HG03108 (cell line): ENCODE results near the gene CNPY3.

Experiments
- ATAC-seq: cut with Tn5 transposase; IDR thresholded peaks from one replicate; pipeline ENCODE4 v1.9.1; 2021; ENCODE audit warnings: moderate library complexity; ENCODE audit not compliant: unreplicated experiment

Gene CNPY3

GRCh38 chr6:42958125-42958524 lies 28.8 kb downstream of the CNPY3 start:
- no peak for ATAC-seq

- ATAC-seq: no peak
Measured at GRCh38 chr6:42959917-42960242, 30.6 kb downstream of the CNPY3 start.

GRCh38 chr6:42960243-42961019 lies 31.2 kb downstream of the CNPY3 start, which contains the start of gene GNMT:
Gene GNMT (plus strand): TSS chr6:42960754. CDS start chr6:42960768, 14 bp downstream.
- ATAC-seq: no peak

DNA sequence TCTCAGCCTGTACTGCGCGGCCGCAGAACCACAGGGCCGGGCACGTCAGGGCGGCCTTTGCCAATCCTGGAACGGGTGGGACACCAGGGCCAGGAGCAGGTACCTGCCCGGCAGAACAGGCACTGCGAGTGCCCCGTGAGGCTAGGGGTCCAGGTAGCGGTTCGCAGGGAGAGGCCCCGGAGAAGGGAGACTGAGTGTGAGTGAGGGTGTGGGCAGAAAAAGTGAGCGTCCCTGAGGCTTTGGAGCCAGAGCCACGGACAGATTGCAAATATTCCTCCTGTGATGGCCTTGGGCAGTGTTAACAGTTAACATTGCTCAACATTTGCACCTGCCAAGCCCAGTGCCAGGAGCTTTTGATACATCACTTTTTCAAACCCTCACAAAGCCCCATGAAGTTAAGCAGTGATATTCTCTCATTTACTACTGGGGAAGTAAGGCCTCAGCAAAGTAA lies 31.8 kb downstream of the CNPY3 start:
- no peak for ATAC-seq

- no peak for ATAC-seq
Measured at GRCh38 chr6:42962096-42962495, 32.8 kb downstream of the CNPY3 start.

DNA sequence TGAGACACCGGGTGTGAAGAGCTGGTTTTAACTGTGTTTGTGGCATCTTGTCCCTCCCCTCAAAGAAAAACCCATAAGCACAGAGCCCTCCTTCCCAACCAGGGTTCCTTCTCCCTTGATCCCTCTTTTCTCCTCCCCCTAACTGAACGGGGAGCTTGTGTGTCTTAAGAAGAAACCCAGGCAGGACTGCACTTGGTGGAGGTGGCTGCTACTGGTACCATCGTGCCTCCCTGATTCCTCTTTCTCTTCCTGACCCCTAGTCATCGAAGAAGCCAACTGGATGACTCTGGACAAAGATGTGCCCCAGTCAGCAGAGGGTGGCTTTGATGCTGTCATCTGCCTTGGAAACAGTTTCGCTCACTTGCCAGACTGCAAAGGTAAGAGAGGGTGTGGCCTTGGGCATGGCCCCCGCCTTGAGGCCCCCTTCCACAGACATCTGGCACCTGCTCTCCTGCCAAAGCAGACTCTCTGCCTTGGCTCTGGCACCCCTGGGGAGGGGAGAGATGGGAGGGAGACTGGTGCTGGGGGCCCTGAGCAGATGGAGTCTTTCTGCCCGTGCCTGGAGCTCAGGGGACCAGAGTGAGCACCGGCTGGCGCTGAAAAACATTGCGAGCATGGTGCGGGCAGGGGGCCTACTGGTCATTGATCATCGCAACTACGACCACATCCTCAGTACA lies 33.4 kb downstream of the CNPY3 start:
- ATAC-seq: no peak

DNA sequence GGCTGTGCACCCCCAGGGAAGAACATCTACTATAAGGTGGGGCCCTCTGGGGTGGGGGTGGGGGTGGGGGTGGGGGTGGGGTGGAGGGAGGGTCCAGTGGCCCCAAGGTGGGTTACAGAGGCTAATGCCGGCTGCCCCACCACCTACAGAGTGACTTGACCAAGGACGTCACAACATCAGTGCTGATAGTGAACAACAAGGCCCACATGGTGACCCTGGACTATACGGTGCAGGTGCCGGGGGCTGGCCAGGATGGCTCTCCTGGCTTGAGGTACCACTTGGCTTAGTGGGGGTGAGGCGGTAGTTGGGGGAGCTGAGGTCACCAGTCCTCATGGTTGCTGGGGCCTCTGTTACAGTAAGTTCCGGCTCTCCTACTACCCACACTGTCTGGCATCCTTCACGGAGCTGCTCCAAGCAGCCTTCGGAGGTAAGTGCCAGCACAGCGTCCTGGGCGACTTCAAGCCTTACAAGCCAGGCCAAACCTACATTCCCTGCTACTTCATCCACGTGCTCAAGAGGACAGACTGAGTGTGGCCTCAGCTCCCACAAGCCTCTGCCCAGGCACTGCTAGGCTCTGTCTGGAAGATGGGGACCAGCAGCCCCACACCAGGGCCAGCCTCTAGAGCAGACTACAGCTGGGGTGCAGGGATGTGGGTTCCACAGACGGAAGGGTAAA lies 34.0 kb downstream of the CNPY3 start:
- no peak for ATAC-seq

DNA sequence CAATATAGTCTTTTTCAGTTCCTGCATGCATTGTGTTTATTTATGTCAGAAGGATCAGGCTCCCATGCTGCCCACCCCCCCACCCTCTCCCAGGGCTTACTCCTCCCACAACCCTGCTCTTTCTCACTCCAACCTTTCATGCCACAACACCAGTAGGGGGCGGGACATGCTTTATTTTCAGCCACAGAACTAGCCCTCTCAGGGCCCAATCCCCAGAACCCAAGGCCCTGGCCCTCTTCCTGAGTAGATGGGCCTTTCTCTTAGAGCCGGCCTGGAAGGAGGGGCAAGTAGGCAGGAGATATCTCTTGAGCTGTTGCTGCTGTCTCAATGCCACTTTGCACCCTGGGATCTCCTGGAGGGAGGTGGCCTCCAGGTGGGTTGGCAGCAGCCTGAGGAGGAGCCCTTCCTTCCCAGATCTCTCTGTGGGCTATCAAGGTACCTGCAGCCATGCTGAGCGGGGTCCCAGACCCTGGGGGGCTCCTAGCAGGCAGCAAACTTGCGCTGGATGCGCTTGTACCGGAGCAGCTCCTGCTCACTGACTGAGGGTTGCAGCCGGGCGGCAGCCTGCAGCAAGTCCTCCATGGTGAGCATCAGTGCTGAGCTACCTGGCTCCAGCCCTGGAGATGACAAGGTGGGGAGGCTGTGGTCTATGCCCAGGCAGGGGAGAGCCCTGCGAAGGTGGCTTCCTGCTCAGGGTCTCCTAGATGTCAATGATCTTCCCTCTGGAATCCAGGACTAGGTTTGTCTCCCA lies 34.8 kb downstream of the CNPY3 start:
- no peak for ATAC-seq

- no peak for ATAC-seq
Measured at GRCh38 chr6:42966571-42966970, 37.3 kb downstream of the CNPY3 start.

DNA sequence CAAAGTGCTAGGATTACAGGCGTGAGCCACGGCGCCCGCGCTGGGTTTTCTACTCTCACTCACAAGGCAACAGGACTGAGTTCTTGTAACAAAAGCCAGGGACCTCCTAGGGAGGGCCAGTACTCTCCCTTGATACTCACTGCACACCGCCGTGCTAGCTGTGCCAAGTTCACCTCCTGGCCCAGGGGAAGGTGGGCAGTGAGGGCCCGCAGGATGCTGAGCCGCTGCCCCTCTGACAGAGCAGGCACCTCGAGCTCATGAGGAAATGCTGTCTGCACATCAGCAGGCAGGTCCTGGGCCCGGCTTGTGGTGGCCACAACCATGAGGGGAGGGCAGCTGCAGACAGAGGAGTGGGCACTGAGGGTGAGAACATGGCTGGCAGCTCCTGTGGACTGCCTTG lies 37.9 kb downstream of the CNPY3 start:
- ATAC-seq: no peak

GRCh38 chr6:42968126-42968701 lies 38.9 kb downstream of the CNPY3 start:
- ATAC-seq: no peak

GRCh38 chr6:42968783-42969182 lies 39.5 kb downstream of the CNPY3 start:
- ATAC-seq: no peak

DNA sequence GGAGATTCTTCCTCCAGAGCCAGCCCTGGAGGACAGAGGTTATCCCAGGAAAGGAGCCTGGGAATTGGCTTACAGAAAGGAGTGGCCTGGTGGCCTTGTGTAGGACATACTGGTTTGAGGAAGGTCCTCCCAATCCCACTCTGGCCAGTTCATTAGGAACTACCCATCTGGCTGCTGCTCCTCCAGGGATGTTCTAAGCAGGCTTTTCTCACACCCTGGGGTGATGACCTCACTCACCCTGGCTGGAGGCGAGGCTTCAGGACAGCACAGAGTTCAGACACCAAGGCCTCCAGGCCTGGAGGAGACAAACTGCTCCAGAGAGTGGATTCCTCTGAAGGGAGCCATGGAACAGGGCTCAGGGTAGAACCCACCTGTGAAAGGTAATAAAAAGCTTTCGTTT lies 40.2 kb downstream of the CNPY3 start:
- ATAC-seq: no peak

DNA sequence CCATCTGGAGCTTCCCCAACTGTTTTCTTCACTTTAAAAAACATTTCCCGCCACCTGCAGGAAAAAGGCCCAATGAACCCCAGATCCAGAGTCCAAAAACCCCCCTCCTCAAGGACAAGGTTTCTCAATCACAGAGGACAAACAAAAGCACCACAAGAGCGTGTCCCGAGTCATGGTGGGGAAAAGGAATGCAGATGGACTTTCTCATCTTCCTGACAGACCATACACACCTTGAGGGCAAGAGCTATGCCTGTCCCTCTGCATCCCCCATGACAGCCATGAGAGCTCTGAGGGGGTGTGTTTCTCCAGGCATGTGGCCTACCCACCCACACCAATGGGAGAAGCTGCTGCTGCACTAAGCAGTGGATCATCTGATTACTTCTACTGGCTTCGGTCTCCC lies 40.7 kb downstream of the CNPY3 start:
- ATAC-seq: no peak

DNA sequence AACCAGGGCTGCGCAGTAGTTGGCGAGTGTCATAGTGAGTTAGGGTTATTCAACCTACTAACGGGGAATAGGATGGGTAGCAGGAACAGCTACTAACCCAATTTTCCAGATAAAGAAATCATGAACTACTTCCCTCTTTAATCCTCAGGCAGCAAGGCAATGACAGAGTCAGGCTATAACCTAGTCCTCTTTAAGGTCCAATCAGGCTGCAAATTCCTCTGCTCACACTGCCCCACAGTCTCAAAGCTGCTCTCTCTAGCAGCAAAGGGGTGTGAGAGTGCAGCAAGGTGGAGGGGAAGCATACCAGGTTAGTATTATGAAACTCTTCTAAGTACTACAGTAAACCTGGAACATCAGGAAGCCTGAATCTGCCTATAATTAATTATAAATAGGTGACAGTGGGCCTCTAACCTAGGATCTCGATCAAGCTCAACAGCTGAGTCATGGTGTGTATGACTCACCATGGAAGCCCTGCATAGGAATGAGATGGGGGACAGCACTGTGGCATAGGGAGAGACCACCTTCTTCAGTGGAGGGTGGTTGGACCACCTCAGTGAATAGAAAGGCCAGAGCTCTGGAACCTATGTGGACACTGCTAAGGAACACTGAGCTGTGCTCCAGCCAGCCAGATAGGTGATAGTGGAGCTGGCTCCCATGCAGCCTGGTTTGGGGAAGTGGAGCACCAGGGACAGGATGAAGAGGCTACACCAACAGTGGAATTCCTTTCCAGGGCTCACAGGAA lies 41.8 kb downstream of the CNPY3 start:
- no peak for ATAC-seq

GRCh38 chr6:42971746-42972327 lies 42.6 kb downstream of the CNPY3 start:
- ATAC-seq: no peak

DNA sequence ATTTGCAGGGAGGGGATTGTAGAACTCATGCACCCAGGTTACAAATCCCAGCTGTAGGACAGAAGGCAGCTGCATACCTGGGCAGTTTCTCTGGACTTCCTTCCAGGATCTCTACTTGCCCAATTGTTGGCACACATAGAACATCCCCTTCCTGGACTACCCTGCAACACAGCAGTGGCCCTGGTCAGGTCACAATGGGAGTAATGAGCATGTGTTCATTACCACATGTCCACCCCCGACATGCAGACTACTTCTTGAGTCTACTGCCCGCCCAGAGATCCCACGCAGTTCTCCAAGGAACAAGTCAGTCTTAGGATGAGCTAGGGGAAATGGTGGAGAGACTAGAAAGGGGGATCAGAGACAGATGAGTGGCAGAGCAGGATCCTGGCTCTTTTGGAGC lies 44.6 kb downstream of the CNPY3 start:
- ATAC-seq: no peak

GRCh38 chr6:42974919-42975505 lies 45.7 kb downstream of the CNPY3 start:
- ATAC-seq: no peak

- peak; percentile 27 for ATAC-seq
Measured at GRCh38 chr6:42978487-42978838, 49.2 kb downstream of the CNPY3 start.
